Spleen (tissue), 7 donors: ENCODE results near the gene CGB1.
"Not testable (repeated sequence)": the region's sequence is repeated elsewhere in the genome, so short reads cannot be mapped to it uniquely, and the experiment has no call there.

Experiments used
- CTCF ChIP-seq, 11 experiments: fragments of 200-600 bp in 7 of 11; fragments of 450-650 bp in 4 of 11; sonication (generic) in 4 of 11; IDR thresholded peaks in 8 of 11; conservative IDR thresholded peaks in 3 of 11; 1 replicate in 7 of 11; 2 replicates in 4 of 11; pipeline versions ENCODE4 v1.4.0 to v1.8.0; 2016 to 2021; ENCODE audit warnings: antibody characterized with exemption in 11 of 11, inconsistent platforms in 4 of 11, mild to moderate bottlenecking in 1 of 11
- POLR2A ChIP-seq, 3 donors: fragments of 450-650 bp; IDR thresholded peaks; one replicate each; pipeline ENCODE4 v1.5.1; 2017; ENCODE audit warnings: antibody characterized with exemption in 3 of 3, mild to moderate bottlenecking in 1 of 3
- POLR2AphosphoS5 ChIP-seq, 3 donors: sonication (generic); formaldehyde crosslinking; IDR thresholded peaks; one replicate each; pipeline ENCODE4 v1.5.1; 2017; ENCODE audit warnings: antibody characterized with exemption in 3 of 3
- donor health status: DM: no; HTN: no; CAD: no; lungs with moderate emphysema.
- donor health status: DM: no; HTN: no; CAD: no.
- donor health status: DM: no; HTN: no; CAD: no.

GRCh38 chr19:49038111-49038510 is 1.4 kb upstream of the CGB1 start:
- TF ChIP-seq CTCF (IDR thresholded peaks at IDR 0.05 in 8 of 11, conservative IDR thresholded peaks at IDR 0.05 in 3 of 11); POLR2A (IDR thresholded peaks at IDR 0.05); POLR2AphosphoS5 (IDR thresholded peaks at IDR 0.05): not testable (repeated sequence)
